GM12891 (cell line): ENCODE measurements around the gene NBAS.
A peak's percentile ranks its signal among the peaks of the same experiment; 100 is the strongest.
"Not testable (repeated sequence)": the region's sequence is repeated elsewhere in the genome, so short reads cannot be mapped to it uniquely, and the experiment has no call there.

Experiments used
- DNase-seq: peaks from one replicate; pipeline ENCODE4 v3.0.0; 2011; ENCODE audit warnings: low spot score; ENCODE audit not compliant: insufficient read length
- FAIRE-seq: peaks from 2 replicates; lab custom pipeline; 2011; peaks lifted over from hg19 to GRCh38; lab: Jason Lieb, UNC
- PAX5 ChIP-seq: IDR thresholded peaks from 2 replicates; pipeline ENCODE4 v1.6.1; 2011; ENCODE audit warnings: low read length, moderate library complexity, mild to moderate bottlenecking; ENCODE audit not compliant: insufficient read depth, severe bottlenecking
- POLR2A ChIP-seq: IDR thresholded peaks from 2 replicates; pipeline ENCODE4 v1.6.1; 2011; ENCODE audit warnings: low read depth, low read length, control low read depth
- POLR2AphosphoS5 ChIP-seq: IDR thresholded peaks from 2 replicates; pipeline ENCODE4 v1.6.1; 2011; ENCODE audit warnings: low read depth, low read length, control low read depth
- POU2F2 ChIP-seq: IDR thresholded peaks from 2 replicates; pipeline ENCODE4 v1.6.1; 2011; ENCODE audit warnings: low read depth, mild to moderate bottlenecking, control low read depth, low read length, moderate library complexity
- SPI1 ChIP-seq: IDR thresholded peaks from 2 replicates; pipeline ENCODE4 v1.6.1; 2011; ENCODE audit warnings: low read depth, low read length, control low read depth
- TAF1 ChIP-seq: IDR thresholded peaks from 2 replicates; pipeline ENCODE4 v1.6.1; 2011; ENCODE audit warnings: low read depth, low read length, control low read depth

NBAS gene

DNA sequence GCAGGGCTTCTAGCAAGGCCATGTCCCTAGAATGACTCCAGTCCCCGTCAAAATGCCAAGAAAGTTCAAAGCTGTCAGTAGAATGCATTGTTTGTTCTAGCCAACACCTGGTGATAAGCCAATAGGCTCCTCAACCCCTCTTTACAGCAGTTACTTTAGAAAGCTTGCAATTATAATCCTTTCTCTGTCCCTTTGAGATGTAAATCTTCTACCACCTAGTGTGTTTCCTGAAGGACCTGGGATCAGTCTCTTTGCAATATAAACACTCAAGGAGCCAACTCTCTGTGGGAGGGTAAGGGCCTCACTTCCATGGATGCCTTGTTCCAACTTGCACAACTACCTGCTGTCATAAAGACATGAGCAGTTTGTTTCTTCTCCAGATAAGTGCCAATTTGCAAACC lies 301.8 kb downstream of the NBAS start:
- FAIRE-seq, result no peak
- DNase-seq, result no peak
- TF ChIP-seq TAF1 (no peak), POLR2A (no peak), PAX5 (no peak), SPI1 (no peak), POLR2AphosphoS5 (no peak), POU2F2 (no peak)

DNA sequence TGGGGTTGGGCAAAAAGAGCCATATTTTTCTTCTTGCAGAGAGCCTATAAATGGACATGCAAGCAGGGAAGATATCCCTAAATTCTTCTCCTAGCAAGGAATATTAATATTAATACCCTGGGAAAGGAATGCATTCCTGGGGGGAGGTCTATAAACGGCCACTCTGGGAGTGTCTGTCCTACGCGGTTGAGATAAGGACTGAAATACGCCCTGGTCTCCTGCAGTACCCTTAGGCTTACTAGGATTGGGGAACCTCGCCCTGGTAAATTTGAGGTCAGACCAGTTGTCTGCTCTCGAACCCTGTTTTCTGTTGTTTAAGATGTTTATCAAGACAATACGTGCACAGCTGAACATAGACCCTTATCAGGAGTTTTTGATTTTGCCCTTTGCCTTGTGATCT lies 302.7 kb downstream of the NBAS start:
- FAIRE-seq, DNase-seq: not testable (repeated sequence)

DNA sequence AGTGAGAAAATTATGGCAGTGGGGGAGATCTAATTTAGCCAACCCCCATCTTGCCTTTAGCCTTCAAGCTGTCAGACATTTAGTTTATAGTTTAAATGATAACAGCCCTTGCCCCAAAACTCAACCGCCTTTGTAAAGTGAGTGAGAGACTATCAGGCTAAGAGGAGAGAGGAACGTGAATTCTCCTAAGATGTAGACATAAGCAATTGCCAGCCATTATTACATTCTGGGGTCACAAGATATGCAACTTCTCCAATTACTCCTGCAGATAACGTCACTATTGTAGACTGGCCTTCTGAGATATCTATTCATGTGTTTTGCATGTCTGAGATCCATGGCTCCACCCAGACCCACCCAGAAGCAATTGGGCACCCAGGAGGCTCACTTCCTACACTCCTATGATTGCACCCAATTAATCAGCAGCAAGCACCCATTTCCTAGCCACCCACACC lies 307.3 kb downstream of the NBAS start:
- no peak for TF ChIP-seq POLR2AphosphoS5
- no peak for TF ChIP-seq POLR2A
- TF ChIP-seq TAF1, result no peak
- TF ChIP-seq PAX5, result no peak
- TF ChIP-seq SPI1, result no peak
- TF ChIP-seq POU2F2, result no peak
- no peak for DNase-seq
- FAIRE-seq, result no peak

DNA sequence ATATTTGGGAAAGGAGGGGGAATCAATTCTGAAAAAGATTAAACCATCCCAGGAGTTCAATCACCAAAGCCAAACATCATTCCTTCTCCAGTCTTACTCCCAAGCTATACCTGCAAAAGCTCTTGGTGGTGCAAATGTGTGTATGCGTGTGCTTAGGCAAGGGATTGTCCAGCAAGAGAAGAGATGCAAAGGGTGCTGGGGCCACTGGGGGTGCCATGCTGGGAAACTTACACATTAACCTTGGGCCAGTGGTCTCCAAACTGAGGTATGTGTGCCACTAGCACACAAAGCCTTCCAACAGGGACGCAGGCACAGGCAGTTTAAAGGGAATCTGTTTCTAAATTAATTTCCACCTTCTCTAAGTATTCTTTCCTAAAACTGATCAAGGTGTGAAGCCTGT lies 307.9 kb downstream of the NBAS start:
- TF ChIP-seq POLR2A, result no peak
- TF ChIP-seq POU2F2, result no peak
- TF ChIP-seq TAF1, result no peak
- no peak for TF ChIP-seq POLR2AphosphoS5
- no peak for TF ChIP-seq SPI1
- no peak for TF ChIP-seq PAX5
- DNase-seq, result no peak
- FAIRE-seq, result no peak

DNA sequence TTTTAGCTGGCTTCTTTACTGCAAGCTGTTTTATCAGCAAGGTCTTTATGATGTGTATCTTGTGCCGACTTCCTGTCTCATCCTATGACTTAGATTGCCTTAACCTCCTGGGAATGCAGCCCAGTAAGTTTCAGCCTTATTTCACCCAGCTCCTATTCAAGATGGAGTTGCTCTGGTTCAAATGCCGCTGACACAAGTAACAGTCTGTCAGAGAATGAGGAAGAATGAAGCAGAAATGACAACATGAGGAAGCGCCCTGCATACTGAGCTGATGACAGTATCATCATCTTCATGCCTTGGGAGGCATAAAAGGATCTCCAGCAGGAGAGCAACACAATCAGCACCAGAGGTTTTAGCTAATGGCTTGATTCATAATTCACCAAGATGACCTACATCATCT lies 309.4 kb downstream of the NBAS start:
- FAIRE-seq, result no peak

GRCh38 chr2:15250946-15251345 lies 310.2 kb downstream of the NBAS start:
- not testable (repeated sequence) for DNase-seq, FAIRE-seq

More for the DNA sequence above, 309.4 kb downstream of the NBAS start:
- DNase-seq, result no peak
- TF ChIP-seq POLR2AphosphoS5, result no peak
- TF ChIP-seq PAX5, result no peak
- no peak for TF ChIP-seq TAF1
- TF ChIP-seq POU2F2, result no peak
- no peak for TF ChIP-seq SPI1
- TF ChIP-seq POLR2A, result no peak

DNA sequence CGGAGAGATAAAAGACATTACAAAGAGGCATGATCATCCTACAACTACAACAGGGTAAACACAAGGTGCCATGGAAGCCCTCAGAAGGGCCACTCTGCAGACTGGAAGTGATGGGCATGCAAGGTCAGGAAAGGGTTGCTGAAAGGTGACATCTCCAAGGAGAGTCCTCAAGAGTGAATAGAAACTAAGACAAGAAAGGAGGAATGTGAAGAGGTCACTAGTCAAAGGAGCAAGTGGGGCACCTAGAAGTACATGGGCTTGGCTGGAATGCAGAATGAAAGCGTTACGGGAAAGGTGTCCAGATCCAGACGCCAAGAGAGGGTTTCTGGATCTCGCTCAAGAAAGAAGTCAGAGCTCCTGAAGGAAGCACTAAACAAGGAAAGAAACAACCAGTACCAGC lies 314.3 kb downstream of the NBAS start:
- TF ChIP-seq PAX5, result no peak
- TF ChIP-seq POLR2A, result no peak
- FAIRE-seq (no peak), DNase-seq (no peak)

- no peak for TF ChIP-seq SPI1
- no peak for TF ChIP-seq TAF1
- TF ChIP-seq POLR2A, result no peak
- DNase-seq (no peak), FAIRE-seq (no peak)
Measured at GRCh38 chr2:15243762-15244161, 317.4 kb downstream of the NBAS start.

DNA sequence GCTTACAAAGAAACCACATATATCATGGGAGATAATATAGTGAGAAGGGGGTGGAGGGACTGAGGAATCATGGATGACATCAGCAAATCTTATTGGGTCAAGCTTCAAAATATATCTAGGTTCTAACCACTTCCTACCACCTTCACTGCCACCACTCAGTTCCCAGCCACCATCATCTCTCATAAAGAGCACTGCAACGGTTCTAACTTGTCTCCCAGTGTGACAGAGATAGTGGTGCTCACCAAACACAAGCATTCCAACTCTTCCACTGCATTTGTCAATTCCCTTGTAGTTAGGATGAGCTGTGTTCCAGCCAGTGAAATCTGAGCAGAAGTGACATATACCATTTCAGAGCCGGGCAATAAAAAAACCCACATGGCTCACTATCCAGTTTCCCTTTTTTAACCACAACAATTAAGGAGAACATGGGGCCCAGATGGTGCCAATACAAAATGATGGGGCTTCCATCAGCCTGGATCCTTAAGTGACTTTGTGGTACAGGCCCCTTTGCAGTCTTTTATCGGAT lies 318.1 kb downstream of the NBAS start:
- no peak for FAIRE-seq
- no peak for TF ChIP-seq POLR2AphosphoS5
- no peak for TF ChIP-seq TAF1
- TF ChIP-seq PAX5, result no peak
- no peak for TF ChIP-seq POLR2A
- TF ChIP-seq POU2F2, result no peak
- TF ChIP-seq SPI1, result no peak
- DNase-seq, result no peak

- DNase-seq (no peak), FAIRE-seq (no peak)
- TF ChIP-seq SPI1 (no peak), TAF1 (no peak), PAX5 (no peak), POLR2A (no peak), POLR2AphosphoS5 (no peak), POU2F2 (no peak)
Measured at GRCh38 chr2:15241929-15242328, 319.2 kb downstream of the NBAS start.

GRCh38 chr2:15241201-15241600 lies 319.9 kb downstream of the NBAS start:
- TF ChIP-seq POLR2AphosphoS5 (no peak), PAX5 (no peak), POLR2A (no peak)
- FAIRE-seq (no peak), DNase-seq (no peak)

DNA sequence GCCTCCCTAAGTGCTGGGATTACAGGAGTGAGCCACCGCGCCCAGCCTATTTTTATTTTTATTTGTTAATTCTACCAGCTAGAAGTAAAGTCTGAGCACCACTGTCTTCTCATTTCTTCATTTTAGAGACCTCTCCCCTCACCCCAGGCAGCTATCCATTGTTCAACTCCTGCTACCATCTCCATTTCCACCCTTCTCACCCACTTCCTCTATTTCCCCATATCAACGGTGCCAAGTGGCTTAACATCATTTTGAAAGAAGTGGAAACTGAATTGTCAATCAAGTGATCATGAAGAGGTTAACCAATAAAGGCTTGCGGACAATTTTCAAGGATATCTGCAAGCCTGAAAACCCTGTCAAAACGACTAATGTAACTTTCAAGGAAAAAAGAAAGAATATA lies 323.1 kb downstream of the NBAS start:
- DNase-seq (no peak), FAIRE-seq (no peak)
- TF ChIP-seq PAX5 (no peak), POLR2A (no peak), SPI1 (0 out of 2 replicates have a peak, but pooled peaks have one; percentile 24), POLR2AphosphoS5 (no peak)
